Calu3 (cell line): ENCODE results near the gene ZXDC. TPM values are rescaled to one million over a fixed set of nuclear protein-coding genes. Genes with fewer than 3 reads are reported as not detected.

Experiments
- BruUV-seq: library from RNA; stranded (reverse); fragments of 400-500 nt; replicated peaks from 2 replicates; lab custom pipeline; 2021; lab: Mats Ljungman, UMichigan
- CTCF ChIA-PET: fragments of 300-600 bp; sonication (Branson Sonifier 250); formaldehyde crosslinking; loops from one replicate; lab custom pipeline; 2022; ENCODE audit warnings: antibody characterized with exemption; lab: Charles Lee
- DNase-seq: peaks from one replicate; pipeline ENCODE4 v3.0.0; 2022
- H3K27ac Mint-ChIP-seq: one replicate; pipeline ENCODE4 v1.8.0; 2022; ENCODE audit warnings: mixed read lengths; ENCODE audit not compliant: unreplicated experiment
- H3K27me3 Mint-ChIP-seq: one replicate; pipeline ENCODE4 v1.8.0; 2022; ENCODE audit warnings: mixed read lengths; ENCODE audit not compliant: unreplicated experiment
- H3K36me3 Mint-ChIP-seq: one replicate; pipeline ENCODE4 v1.8.0; 2022; ENCODE audit warnings: mild to moderate bottlenecking, moderate library complexity, mixed read lengths; ENCODE audit not compliant: insufficient read depth, unreplicated experiment
- H3K4me1 Mint-ChIP-seq: one replicate; pipeline ENCODE4 v1.8.0; 2022; ENCODE audit warnings: mild to moderate bottlenecking, low read depth, mixed read lengths; ENCODE audit not compliant: unreplicated experiment
- H3K4me3 Mint-ChIP-seq: one replicate; pipeline ENCODE4 v1.8.0; 2022; ENCODE audit warnings: mild to moderate bottlenecking, low read depth, moderate library complexity, mixed read lengths; ENCODE audit not compliant: unreplicated experiment
- H3K9me3 Mint-ChIP-seq: one replicate; pipeline ENCODE4 v1.8.0; 2022; ENCODE audit warnings: low read depth, mixed read lengths; ENCODE audit not compliant: unreplicated experiment
- CTCF ChIP-seq: fragments of 200-600 bp; IDR thresholded peaks from one replicate; pipeline ENCODE4 v1.8.0; 2022; ENCODE audit warnings: antibody characterized with exemption; ENCODE audit not compliant: unreplicated experiment
- intact Hi-C: fragments of 100-400 bp; cut with micrococcal nuclease; formaldehyde crosslinking; loops from one replicate; pipeline ENCODE4 v1.10.0; 2022; ENCODE audit not compliant: unreplicated experiment
- total RNA-seq: library from RNA; stranded (reverse); gene quantifications from 2 replicates; pipeline ENCODE4 v1.2.3, GENCODE V29; 2022

The ZXDC gene
- total RNA-seq, 1 experiment from 2014 or later = 63.8 TPM

DNA sequence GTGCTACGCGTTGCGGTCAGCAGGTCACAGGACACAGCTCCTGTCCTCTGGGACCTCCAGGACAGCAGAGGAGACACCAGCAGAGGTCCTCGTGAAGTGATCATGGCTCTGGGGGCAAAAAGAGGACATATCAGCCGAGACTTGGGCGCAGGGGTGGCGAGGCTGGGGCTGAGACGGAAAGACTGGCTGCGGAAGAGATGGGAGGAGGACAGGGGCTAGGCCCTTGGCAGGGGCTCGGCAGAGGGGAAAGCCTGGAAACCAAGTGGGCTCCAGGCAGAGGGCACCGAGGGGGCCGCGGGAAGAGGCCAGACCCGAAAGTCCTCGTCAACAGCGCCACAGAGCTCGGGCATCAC is 85.9 kb downstream of the ZXDC start:
- BruUV-seq = no TSS peak
- no peak for TF ChIP-seq CTCF
- CTCF ChIA-PET = interaction anchor here (1.0 to 2.0 kb wide), 5 partner anchors 9 to 256 kb away, joined by 3 to 12 read pairs (median 4); no protein-coding TSS in a partner anchor
- Mint-ChIP-seq H3K4me3 (peak overlapping the region; percentile 71), H3K4me1 (peaks cover 18% of the 10 kb centered on the region), H3K27me3 (peaks cover 51% of the 10 kb centered on the region), H3K27ac (peak overlapping the region; percentile 90), H3K36me3 (peaks cover 13% of the 10 kb centered on the region), H3K9me3 (no peaks in the 10 kb centered on the region)
- intact Hi-C loops = loop anchor here (1.0 to 2.0 kb wide), 4 partner anchors 32 to 255 kb away; partner anchors contain the start of gene KLF15
- DNase-seq = no peak

DNA sequence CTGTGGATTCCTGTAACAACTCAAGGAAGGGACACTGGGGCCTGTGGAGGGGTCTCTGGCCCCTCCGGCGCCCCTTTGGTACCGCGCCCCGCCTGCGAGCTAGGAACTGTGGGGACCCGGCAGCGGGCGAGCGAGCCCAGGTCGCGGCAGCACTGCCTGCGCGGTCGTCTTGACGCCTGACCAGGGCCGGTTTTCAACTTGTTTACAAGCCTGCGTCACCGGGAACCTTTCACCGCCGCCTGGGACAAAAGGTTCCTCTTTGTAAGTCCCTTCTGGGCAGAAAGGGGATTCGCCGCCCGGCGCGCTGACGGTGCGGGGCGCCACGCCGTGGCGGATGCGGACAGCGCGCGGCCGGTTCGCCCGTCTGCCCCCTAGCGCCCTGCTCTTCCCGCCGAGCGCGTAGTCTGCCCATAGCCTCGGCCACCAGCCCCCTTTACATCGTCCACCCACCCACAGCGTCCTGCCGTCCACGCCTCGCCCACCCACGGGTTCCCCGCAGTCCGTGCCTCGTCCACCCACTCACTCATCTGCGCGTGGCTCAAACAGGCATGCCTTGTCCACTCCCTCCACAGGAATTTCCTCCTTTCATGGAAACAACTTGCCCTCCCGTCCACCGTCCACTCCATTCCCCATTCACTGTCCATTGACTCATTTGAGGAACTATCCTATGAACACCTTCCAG is 86.4 kb downstream of the ZXDC start:
- CTCF ChIA-PET = interaction anchor here (0.6 to 2.0 kb wide), 15 partner anchors 9 to 437 kb away, joined by 3 to 12 read pairs (median 3); no protein-coding TSS in a partner anchor
- Mint-ChIP-seq H3K27ac (peak overlapping the region; percentile 90), H3K4me3 (peak overlapping the region; percentile 71), H3K27me3 (peaks cover 48% of the 10 kb centered on the region), H3K4me1 (peaks cover 18% of the 10 kb centered on the region), H3K9me3 (no peaks in the 10 kb centered on the region), H3K36me3 (peaks cover 13% of the 10 kb centered on the region)
- peak; percentile 98 for TF ChIP-seq CTCF
- intact Hi-C loops = loop anchor here (1.0 to 2.0 kb wide), 4 partner anchors 32 to 255 kb away; partner anchors contain the start of gene KLF15
- BruUV-seq = no TSS peak
- DNase-seq = peak; percentile 96

Other genes starting within 250 kb of the ZXDC start
- 8.2 and 10.6 TPM in 2 replicates for gene KLF15, start 118.5 kb downstream of the ZXDC start, total RNA-seq
- gene CFAP100, start 81.0 kb downstream of the ZXDC start, total RNA-seq = not detected in 2 replicates
- not detected in 2 replicates for gene UROC1, start 41.9 kb upstream of the ZXDC start, total RNA-seq
- 1.1 and 1.3 TPM in 2 replicates for gene CHST13, start 48.3 kb upstream of the ZXDC start, total RNA-seq
- not detected in 2 replicates for gene C3orf22, start 83.0 kb upstream of the ZXDC start, total RNA-seq
- 15.7 and 17.0 TPM in 2 replicates for gene TXNRD3, start 179.2 kb upstream of the ZXDC start, total RNA-seq
- 38.9 and 45.9 TPM in 2 replicates for gene CHCHD6, start 228.3 kb upstream of the ZXDC start, total RNA-seq